Stimulated activated naive CD8-positive, alpha-beta T cell treated with anti-CD3 and anti-CD28 coated beads, Interleukin-15, Interleukin-2, amounts not matched to agents 100 U/mL and 50 U/mL, for 24 hours (primary cell): ENCODE data around the gene CYP21A2.
A peak's percentile ranks its signal among the peaks of the same experiment; 100 is the strongest.

Experiments
- ATAC-seq: fragments of 150-1000 bp; cut with Tn5 transposase; one replicate; pipeline ENCODE4 v1.10.0; 2021
- DNase-seq: peaks from one replicate; pipeline ENCODE4 v3.0.0; 2021

Gene CYP21A2

GRCh38 chr6:32082935-32083334, 44.7 kb downstream of the CYP21A2 start:
- no peak for ATAC-seq
- DNase-seq: no peak

GRCh38 chr6:32083812-32084768, 45.9 kb downstream of the CYP21A2 start:
- DNase-seq (no peak), ATAC-seq (no peak)

- ATAC-seq: no peak
- DNase-seq: no peak
Measured at GRCh38 chr6:32084780-32085179, 46.6 kb downstream of the CYP21A2 start.

GRCh38 chr6:32085759-32086459, 47.7 kb downstream of the CYP21A2 start:
- no peak for ATAC-seq
- no peak for DNase-seq

- ATAC-seq: peak; percentile 42
Measured at GRCh38 chr6:32086661-32087573, 48.7 kb downstream of the CYP21A2 start.

GRCh38 chr6:32087574-32088486, 49.6 kb downstream of the CYP21A2 start:
- ATAC-seq: peak; percentile 81
- peak; percentile 82 for DNase-seq

More at GRCh38 chr6:32086661-32087573, 48.7 kb downstream of the CYP21A2 start:
- peak; percentile 55 for DNase-seq

- ATAC-seq (no peak), DNase-seq (no peak)
Measured at GRCh38 chr6:32088487-32089049, 50.4 kb downstream of the CYP21A2 start.

GRCh38 chr6:32089082-32089828, 51.0 kb downstream of the CYP21A2 start:
- ATAC-seq (no peak), DNase-seq (no peak)
